ENCODE data around the gene GLIPR1.

The GLIPR1 gene

DNA sequence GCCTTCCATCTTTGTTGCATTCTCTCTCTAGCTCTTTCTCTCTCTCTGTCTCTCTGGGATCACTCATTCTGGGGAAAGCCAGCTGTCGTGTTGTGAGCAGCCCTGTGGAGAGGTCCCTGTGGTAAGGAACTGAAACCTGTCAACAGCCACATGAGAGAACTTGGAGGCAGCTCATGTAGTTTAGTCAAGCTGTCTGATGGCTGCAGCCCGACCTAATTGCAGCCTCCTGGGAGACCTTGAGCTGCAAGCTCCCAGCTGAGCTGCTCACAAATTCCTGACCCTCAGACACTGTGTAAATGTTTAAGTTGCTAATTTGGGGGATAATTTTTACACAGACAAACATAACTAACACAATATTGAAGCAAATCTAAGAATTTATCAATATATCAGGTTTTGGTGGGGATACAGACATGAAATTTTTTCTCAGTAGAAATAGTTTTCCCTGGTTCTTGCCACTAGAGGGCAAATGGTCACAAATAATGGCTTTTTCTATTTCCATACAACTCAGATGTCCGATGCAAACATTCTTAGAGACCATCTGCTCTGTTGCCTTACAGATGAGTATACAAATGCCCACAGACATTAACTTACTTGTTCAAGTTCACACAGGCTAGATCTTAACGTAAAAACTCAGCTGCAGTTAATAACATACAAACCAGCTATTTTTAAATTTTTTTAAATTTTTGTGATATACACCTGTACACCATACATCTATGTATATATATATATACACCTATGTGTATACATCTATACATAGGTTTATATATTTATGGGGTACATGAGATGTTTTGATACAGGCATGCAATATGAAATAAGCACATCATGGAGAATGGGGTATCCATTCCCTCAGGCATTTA lies 46.3 kb downstream of the GLIPR1 start:
- H3K27me3 Mint-ChIP-seq: peaks cover 55% of the 10 kb centered on the region
- peaks cover 0 to 3% of the 10 kb centered on the region in 2 donors for H3K9me3 Mint-ChIP-seq
- H3K4me1 Mint-ChIP-seq: peaks cover 8% of the 10 kb centered on the region
- H3K4me3 Mint-ChIP-seq: no peak overlapping the region
- peak; percentile 10 to 20 for DNase-seq
- peak; percentile 83 for ATAC-seq
- H3K27ac Mint-ChIP-seq: no peak overlapping the region

DNA sequence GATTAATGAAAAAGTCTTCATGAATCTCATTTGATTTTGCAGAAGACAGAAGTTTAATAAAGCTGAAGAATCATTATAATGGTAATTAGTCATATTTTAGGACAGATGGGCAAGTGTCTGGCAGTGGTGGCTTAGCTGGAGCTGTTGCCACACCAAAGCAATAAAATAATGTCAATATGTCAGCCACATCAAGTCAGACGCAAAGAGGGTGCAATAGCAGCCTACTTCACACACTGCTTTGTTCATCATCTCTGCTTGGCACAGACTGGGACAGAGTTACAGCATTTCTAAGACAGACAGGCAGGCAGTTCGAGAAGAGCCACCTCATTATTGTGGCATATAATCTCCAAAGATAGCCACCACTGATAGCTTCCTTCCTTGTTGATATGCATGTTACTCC lies 47.7 kb downstream of the GLIPR1 start:
- DNase-seq: no peak
- Mint-ChIP-seq H3K27me3 (peaks cover 41% of the 10 kb centered on the region), H3K4me1 (peaks cover 8% of the 10 kb centered on the region), H3K4me3 (no peak overlapping the region), H3K27ac (no peak overlapping the region), H3K9me3 (no peaks in the 10 kb centered on the region)
- no peak for ATAC-seq

DNA sequence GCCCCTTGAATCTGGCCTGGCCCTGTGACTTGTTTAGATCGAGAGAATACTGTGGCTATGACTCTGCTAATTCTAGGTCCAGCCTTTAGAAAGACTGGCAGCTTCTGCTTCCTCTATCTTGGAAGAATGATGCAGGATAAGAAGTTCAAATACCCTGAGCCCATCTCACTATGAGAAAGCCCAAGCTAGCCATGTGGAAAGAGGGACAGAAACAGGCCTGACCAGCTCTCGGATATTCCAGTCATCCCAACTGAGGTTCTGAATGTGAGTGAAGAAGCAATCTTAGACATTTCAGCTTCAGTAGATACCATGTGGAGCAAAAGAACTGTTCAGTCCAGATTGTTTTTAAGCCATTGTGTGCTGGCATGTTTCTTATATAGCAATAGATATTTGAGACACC lies 48.1 kb downstream of the GLIPR1 start:
- Mint-ChIP-seq H3K27ac (no peak overlapping the region), H3K9me3 (no peaks in the 10 kb centered on the region), H3K27me3 (peaks cover 37% of the 10 kb centered on the region), H3K4me3 (no peak overlapping the region), H3K4me1 (peaks cover 8% of the 10 kb centered on the region)
- DNase-seq (no peak), ATAC-seq (no peak)

DNA sequence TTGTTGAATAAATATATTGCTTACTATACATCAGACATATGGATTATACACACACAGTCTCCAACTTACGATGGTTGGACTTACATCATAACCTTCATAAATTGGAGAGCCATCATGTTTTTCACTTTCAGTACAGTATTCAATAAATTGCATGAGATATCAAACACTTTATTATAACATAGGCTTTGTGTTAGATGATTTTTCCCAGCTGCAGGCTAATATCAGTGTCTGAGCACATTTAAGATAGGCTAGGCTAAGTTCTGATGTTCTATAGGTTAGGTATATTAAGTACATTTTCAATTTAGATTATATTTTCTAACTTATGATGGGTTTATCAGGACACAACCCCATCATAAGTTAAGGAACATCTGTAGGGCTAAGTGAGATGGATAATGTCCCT lies 48.8 kb downstream of the GLIPR1 start:
- ATAC-seq (no peak), DNase-seq (no peak)
- Mint-ChIP-seq H3K27me3 (peaks cover 37% of the 10 kb centered on the region), H3K9me3 (no peaks in the 10 kb centered on the region), H3K27ac (no peak overlapping the region), H3K4me3 (no peak overlapping the region), H3K4me1 (peaks cover 8% of the 10 kb centered on the region)

DNA sequence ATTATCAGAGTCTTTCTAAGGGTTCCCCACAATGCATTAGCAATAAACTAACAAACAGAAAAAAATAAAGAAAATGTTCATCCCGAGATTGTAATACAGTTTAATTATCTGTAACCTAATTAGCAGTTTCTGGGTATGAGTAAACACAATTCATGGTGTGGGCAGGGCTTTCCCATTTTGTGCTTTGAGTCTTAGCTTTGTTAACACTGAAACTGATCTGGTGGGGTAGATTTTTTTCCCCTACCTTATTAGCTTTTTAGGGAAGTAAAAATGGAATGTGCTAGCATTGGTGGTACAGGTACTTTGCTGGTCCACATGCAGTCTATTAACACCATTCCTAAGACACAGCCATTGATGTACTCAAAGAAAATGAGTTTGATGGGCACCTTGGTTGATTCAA lies 49.3 kb downstream of the GLIPR1 start:
- Mint-ChIP-seq H3K4me1 (peaks cover 8% of the 10 kb centered on the region), H3K4me3 (no peak overlapping the region), H3K27me3 (peaks cover 42% of the 10 kb centered on the region), H3K27ac (no peak overlapping the region), H3K9me3 (no peaks in the 10 kb centered on the region)
- ATAC-seq: no peak
- DNase-seq: no peak

DNA sequence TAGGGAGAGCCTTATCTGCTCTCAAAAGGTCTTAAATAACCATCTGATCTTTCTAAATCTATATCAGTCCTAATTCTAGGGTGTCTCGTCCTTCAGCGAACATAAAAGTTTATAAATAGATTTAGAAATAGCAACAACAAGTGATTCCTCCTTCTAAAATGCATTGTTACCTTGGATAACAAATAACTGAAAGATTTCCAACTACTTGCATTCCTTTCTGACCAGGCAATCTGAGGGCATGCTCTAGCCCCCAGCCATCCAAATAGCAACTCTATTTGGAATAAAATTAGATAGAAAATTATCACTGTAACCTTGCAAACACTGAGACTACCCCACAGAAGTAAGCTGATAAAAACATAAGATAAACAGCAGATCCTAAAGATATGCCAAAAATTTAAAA lies 52.7 kb downstream of the GLIPR1 start:
- no peak for ATAC-seq
- no peak overlapping the region for H3K27ac Mint-ChIP-seq
- peaks cover 24% of the 10 kb centered on the region for H3K27me3 Mint-ChIP-seq
- no peaks in the 10 kb centered on the region for H3K9me3 Mint-ChIP-seq
- no peak overlapping the region for H3K4me3 Mint-ChIP-seq
- no peak for DNase-seq
- no peaks in the 10 kb centered on the region for H3K4me1 Mint-ChIP-seq

DNA sequence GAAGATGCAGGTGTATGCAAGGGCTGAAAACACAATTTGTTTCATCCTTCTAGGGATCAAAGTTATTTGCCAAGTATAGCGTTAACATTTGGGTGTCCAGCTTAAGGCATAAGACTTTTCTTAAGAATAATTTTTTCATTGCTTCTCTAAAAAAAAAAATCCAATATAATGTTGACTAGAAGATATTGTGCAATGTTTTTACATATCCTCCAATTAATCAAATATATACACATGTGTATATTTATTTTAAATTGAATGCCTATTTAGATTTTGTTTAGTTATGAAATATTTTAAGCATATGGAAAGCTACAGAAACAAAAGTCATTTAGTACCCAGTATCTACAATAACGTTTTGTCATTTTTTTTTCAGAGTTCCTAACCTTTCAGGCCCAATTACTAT lies 59.3 kb downstream of the GLIPR1 start:
- Mint-ChIP-seq H3K4me1 (no peaks in the 10 kb centered on the region), H3K9me3 (no peaks in the 10 kb centered on the region), H3K4me3 (no peak overlapping the region), H3K27me3 (peaks cover 12% of the 10 kb centered on the region), H3K27ac (no peak overlapping the region)
- no peak for DNase-seq
- no peak for ATAC-seq

DNA sequence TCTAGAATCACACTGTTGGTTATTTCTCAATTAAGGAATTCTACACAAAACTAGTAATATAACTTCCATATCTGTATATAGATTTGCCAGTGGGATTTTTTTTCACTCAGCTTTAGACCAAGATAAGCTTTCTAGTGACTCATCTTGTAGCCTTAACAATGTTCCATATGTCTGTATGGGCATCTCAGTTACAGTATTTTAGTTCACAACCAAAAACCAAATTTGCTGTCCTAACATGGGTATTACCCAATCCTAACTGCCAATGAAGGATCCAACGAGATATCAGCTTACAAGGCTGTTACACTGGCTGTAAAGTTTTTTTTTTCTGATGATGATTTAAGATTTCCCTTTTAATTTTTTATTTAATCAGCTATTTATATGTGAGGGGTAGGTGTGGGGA lies 62.4 kb downstream of the GLIPR1 start:
- peaks cover 29% of the 10 kb centered on the region for H3K27me3 Mint-ChIP-seq
- no peaks in the 10 kb centered on the region for H3K9me3 Mint-ChIP-seq
- ATAC-seq (no peak), DNase-seq (no peak)
- no peaks in the 10 kb centered on the region for H3K4me1 Mint-ChIP-seq
- no peak overlapping the region for H3K4me3 Mint-ChIP-seq
- no peak overlapping the region for H3K27ac Mint-ChIP-seq

DNA sequence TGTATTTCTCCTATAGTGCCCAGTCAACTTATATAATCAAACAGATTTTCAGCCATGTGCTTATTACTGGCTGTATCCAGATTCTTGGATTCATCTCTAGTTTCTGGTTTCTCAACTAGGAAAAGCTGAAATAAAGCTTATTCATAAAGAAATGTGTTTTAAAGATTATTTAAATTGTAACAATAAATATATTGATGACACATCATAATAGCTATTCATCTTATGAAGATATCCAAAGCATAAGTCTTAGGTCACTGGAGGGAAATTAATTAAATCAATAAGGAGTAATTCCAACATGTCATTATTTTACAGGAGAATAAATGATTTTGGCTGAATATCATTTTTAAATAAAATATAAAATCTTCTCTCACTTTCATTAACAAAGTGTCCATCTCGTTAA lies 63.0 kb downstream of the GLIPR1 start:
- no peak for DNase-seq
- ATAC-seq: no peak
- no peak overlapping the region for H3K4me3 Mint-ChIP-seq
- H3K27ac Mint-ChIP-seq: no peak overlapping the region
- H3K4me1 Mint-ChIP-seq: no peaks in the 10 kb centered on the region
- H3K27me3 Mint-ChIP-seq: peaks cover 33% of the 10 kb centered on the region
- no peaks in the 10 kb centered on the region for H3K9me3 Mint-ChIP-seq

DNA sequence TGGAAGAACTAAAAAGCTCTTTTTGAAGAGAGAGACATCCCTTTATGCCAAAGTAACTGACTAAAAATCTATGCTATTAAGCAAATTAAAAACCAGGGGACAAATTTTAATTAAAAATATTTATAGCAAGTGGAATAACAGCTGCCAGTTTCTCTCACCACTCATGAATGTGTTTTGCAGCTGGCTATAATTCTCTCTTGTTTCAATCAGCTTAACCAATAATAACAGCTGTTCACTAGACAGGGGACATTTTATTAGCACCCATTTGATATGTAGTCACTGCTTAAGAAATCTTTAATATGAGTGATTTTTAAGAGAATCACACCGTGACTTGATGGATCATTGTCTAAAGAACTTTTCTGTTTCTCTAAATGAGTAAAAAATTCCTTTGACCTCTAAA lies 65.1 kb downstream of the GLIPR1 start:
- no peak overlapping the region for H3K27ac Mint-ChIP-seq
- H3K27me3 Mint-ChIP-seq: peaks cover 50% of the 10 kb centered on the region
- ATAC-seq (no peak), DNase-seq (no peak)
- H3K4me1 Mint-ChIP-seq: no peaks in the 10 kb centered on the region
- no peaks in the 10 kb centered on the region for H3K9me3 Mint-ChIP-seq
- no peak overlapping the region for H3K4me3 Mint-ChIP-seq

DNA sequence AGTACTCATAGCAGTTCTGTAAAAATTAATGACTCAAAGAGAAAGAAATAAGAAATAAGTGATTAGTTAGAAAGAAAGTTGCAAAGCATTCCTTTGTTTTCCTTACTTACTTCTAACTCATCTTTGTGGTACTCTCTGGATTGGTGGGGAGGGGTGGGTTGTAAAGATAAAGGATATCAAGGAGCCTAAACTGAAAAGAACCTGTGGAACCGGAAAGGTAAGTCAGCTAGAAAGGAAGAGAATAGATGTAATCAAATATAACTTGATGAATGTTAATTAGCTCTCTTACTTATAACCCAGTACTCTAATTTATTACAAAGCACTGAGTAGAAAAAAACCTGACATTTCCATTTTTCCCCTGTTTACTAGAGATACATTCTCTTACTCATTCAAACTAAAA lies 68.3 kb downstream of the GLIPR1 start:
- DNase-seq (no peak), ATAC-seq (no peak)
- peaks cover 61% of the 10 kb centered on the region for H3K27me3 Mint-ChIP-seq
- no peak overlapping the region for H3K27ac Mint-ChIP-seq
- no peak overlapping the region for H3K4me3 Mint-ChIP-seq
- no peaks in the 10 kb centered on the region for H3K9me3 Mint-ChIP-seq
- no peaks in the 10 kb centered on the region for H3K4me1 Mint-ChIP-seq

DNA sequence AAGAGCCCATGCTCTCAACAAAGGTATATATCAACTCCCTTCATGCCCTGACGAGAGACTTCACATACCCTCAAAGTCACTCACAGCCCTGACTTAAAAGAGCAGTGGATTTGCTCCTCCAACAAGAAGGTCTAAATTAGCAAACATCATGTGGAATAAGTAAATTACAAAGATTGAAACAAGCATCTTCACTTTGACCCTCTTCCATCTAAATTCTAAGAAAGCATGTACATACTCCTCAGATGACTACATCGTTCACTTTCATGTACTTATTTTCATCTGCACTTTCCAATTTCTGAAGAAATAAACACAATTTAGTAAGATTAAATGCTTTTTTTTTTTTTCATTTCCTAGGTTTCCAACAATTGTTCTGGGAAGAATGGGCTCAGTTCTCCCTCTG lies 69.4 kb downstream of the GLIPR1 start:
- Mint-ChIP-seq H3K4me1 (no peaks in the 10 kb centered on the region), H3K9me3 (no peaks in the 10 kb centered on the region), H3K27me3 (peaks cover 52% of the 10 kb centered on the region), H3K4me3 (no peak overlapping the region), H3K27ac (no peak overlapping the region)
- DNase-seq (no peak), ATAC-seq (no peak)

DNA sequence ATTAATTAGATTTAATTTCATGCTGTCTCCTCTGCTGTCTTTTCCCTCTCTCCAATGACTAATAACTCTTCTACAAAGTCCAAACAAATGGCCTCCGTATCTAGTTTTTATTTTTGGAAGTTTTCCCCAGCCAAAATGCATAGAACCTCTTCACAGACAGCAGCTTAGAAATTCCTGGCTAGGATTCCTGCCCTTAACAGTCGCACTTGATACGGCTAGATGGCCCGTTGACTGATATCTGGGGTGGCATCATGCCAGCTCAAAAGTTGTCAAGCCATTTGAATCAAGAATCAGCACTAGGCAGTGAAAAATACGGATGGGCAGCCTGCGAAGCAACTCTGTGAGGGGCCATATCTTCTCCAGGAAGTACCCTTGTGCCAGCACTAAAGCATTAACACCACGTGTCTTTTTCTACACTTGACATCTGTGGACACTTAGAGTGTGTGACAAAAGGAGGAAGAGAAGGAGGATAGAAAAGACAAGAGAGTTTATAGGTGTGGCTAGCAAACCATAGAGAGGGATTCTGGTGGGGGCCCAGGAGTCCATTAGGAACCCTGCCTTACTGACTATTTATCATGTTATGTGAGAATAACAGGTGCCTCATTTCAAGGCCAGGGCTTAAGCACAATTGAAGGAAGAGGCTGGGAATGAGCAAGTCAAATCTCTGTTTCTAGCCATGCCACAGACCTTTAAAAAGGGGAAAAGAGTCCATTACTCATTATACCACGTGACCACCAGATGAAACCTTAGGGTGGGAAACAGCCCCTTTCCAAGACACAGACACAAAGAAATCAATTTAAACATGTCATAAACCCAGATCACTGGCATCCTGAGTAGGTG lies 70.1 kb downstream of the GLIPR1 start:
- H3K27me3 Mint-ChIP-seq: peaks cover 47% of the 10 kb centered on the region
- H3K27ac Mint-ChIP-seq: no peak overlapping the region
- no peaks in the 10 kb centered on the region for H3K9me3 Mint-ChIP-seq
- no peaks in the 10 kb centered on the region for H3K4me1 Mint-ChIP-seq
- no peak for DNase-seq
- no peak for ATAC-seq
- H3K4me3 Mint-ChIP-seq: no peak overlapping the region

DNA sequence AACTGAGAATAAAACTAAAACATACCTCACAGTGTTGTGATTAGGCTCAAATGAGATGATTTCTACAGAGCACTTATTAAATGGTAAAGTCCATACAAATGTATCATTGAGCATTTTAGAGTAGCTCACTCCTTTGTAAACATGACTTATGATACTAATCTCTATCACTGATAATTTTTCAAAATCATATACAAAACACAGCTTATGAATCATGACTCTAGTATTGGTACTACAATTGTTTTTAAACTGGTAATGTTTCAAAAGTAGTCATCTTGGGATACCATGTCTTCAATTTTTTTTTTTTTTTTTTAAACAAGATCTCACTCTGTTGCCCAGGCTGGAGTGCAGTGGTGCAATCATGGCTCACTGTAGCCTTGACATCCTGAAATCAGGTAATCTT lies 70.9 kb downstream of the GLIPR1 start:
- Mint-ChIP-seq H3K4me1 (no peaks in the 10 kb centered on the region), H3K4me3 (no peak overlapping the region), H3K9me3 (no peaks in the 10 kb centered on the region), H3K27me3 (peaks cover 41% of the 10 kb centered on the region), H3K27ac (no peak overlapping the region)
- DNase-seq (no peak), ATAC-seq (no peak)

DNA sequence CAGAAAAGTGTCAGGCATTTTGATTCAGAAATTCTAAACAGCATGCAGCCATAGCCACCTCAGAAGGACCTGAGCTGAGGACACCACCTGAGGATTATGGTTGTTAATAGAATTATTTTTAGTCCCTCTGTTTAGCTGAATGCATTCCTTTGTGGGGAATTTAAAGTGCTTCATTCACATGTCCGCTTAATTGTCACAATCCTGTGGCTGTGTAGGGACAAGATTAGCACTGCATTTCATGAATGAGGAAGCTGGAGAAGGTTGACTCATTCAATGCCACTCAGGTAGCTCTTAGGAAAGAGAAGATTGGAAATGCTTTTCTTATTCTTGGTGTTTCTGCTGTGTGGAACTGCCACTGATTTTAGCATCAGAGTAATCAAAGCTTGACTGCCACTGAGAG lies 72.8 kb downstream of the GLIPR1 start:
- Mint-ChIP-seq H3K27me3 (peaks cover 34% of the 10 kb centered on the region), H3K9me3 (no peaks in the 10 kb centered on the region), H3K27ac (no peak overlapping the region), H3K4me1 (no peaks in the 10 kb centered on the region), H3K4me3 (no peak overlapping the region)
- DNase-seq: no peak
- ATAC-seq: no peak
